M059J (cell line): ENCODE measurements around the gene STAG2. TPM values are rescaled to one million over a fixed set of nuclear protein-coding genes. Genes with fewer than 3 reads are reported as not detected.

Experiments
- total RNA-seq: library from RNA; depleted of rRNA; stranded (reverse); fragments of >200 nt; shearing (Covaris generic); gene quantifications from 2 replicates; pipeline ENCODE4 v1.2.3, GENCODE V29; 2014; rRNA removed

The STAG2 gene
- total RNA-seq, 1 experiment from 2014 or later: 114 TPM

Other genes starting within 250 kb of the STAG2 start
- 64.6 and 111 TPM in 2 replicates for gene THOC2, start 228.7 kb upstream of the STAG2 start, total RNA-seq
- gene XIAP, start 101.7 kb upstream of the STAG2 start, total RNA-seq: 29.8 and 44.2 TPM in 2 replicates